ENCODE measurements around the gene PDE6C.

Gene PDE6C

DNA sequence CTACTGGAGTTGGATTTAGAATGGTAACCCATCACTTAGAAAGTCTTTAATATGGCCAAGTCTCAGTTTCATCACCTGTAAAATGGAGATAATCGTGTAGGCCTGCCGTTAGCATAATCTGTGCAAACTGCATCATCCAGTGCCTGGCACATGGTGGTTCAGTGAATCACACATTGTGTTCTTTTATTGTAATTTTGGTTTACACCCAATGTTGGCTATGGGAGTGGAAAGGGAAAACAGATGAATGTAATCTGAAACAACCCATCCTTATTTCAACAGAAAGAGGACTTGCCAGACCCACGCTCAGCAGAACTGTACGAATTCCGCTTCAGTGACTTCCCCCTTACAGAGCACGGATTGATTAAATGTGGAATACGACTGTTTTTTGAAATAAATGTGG is 27.5 kb downstream of the PDE6C start:
- no peak overlapping the region for H3K4me3 ChIP-seq (ENCODE audit: low read depth, low read length)
- TF ChIP-seq, protein P1, sequence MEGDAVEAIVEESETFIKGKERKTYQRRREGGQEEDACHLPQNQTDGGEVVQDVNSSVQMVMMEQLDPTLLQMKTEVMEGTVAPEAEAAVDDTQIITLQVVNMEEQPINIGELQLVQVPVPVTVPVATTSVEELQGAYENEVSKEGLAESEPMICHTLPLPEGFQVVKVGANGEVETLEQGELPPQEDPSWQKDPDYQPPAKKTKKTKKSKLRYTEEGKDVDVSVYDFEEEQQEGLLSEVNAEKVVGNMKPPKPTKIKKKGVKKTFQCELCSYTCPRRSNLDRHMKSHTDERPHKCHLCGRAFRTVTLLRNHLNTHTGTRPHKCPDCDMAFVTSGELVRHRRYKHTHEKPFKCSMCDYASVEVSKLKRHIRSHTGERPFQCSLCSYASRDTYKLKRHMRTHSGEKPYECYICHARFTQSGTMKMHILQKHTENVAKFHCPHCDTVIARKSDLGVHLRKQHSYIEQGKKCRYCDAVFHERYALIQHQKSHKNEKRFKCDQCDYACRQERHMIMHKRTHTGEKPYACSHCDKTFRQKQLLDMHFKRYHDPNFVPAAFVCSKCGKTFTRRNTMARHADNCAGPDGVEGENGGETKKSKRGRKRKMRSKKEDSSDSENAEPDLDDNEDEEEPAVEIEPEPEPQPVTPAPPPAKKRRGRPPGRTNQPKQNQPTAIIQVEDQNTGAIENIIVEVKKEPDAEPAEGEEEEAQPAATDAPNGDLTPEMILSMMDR (IDR thresholded peaks at IDR 0.05; ENCODE audit: low read depth, low read length): no peak

DNA sequence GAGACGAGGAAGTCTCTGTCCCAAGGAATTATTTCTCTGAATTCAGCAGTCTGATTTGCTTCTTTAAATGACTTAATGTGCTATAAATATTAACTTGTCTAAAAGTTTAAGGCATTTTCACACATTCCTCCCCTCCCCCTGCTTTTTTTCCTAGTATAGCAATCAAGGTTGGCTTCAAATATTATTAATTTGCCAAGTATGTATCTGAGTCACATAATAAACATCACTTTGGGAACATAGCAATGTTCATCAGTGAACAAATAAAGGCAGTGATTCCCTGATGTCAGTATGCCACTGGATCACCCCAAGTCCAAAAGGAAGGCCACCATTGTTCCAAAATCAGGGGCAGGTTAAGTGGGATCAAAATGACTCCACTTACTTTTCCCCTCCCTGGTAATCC is 40.5 kb downstream of the PDE6C start:
- no peak overlapping the region for H3K4me3 ChIP-seq (ENCODE audit: low read depth, low read length)
- TF ChIP-seq, protein P1 (IDR thresholded peaks at IDR 0.05; ENCODE audit: low read depth, low read length): no peak

DNA sequence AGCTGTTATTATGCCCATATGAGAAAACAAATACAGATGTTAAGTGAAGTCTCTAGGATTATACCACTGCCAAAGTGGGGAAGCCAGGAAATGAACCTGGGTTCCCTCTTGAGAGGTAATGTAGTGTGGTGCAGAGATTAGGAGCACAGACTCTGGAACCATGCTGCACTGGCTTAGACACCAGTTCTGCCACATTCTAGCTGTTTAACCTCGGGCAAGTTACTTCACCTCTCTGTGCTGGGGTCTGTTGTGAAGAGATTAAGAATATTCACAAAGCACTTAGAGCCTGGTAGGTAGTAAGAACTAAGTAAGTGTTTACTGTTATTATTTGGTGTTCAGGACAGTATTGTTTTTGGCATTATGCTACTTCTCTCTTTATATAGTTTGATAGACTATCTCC is 41.9 kb downstream of the PDE6C start:
- TF ChIP-seq, protein P1 (IDR thresholded peaks at IDR 0.05; ENCODE audit: low read depth, low read length): no peak

DNA sequence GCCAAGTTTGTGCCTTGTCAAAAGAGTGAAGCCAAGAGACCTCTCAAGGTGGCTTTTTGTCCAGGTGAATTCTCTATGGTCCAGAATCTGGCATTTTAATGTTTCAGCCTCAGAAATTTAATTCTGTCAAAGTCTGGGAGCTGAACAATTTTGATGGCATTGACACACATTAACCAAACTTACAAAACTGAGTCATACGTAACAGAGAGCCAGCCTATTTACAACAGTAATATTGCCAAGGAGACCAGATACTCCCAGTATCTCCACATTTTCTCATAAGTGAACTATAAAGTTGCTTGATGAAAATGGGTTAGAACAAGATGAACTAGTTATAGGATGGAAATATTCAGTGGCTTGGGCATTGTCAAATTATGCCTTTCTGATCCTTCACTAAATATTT is 43.8 kb downstream of the PDE6C start:
- TF ChIP-seq, protein P1 (IDR thresholded peaks at IDR 0.05; ENCODE audit: low read depth, low read length): no peak
- H3K4me3 ChIP-seq (ENCODE audit: low read depth, low read length): no peak overlapping the region

More for the DNA sequence above, 41.9 kb downstream of the PDE6C start:
- no peak overlapping the region for H3K4me3 ChIP-seq (ENCODE audit: low read depth, low read length)

DNA sequence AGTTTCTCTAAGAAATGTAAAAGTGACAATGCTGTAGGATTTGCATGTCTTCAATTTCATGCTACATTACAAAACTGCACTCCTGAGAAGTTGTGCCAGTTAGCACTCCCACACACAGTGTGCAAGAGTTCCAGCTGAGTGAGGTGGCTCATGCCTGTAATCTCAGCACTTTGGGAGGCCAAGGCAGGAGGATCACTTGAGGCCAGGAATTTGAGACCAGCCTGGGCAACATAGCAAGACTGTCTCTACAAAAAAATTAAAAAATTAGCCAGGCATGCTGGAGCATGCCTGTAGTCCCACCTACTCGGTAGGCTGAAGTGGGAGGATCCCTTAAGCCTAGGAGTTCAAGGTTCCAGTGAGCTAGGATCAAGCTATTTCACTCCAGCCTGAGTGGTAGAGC is 45.4 kb downstream of the PDE6C start:
- TF ChIP-seq, protein P1 (IDR thresholded peaks at IDR 0.05; ENCODE audit: low read depth, low read length): no peak
- H3K4me3 ChIP-seq (ENCODE audit: low read depth, low read length): no peak overlapping the region

DNA sequence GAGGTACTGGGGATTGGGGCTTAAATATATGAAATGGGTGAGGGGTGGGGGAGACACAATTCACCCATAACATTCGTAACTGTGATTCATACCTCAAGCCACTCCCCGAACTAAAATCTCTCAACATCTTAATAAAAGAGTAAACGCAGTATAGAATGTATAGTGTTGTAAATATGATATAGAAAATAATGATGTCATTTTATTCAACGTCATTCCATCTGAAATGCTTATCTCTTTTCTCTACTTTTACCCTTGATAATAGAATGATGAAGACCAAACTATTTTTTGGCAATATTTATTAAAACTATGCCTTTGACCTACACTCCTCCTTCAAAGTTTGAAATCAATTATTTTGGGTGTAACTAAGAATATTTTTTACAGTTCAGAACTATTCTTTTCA is 53.7 kb downstream of the PDE6C start:
- TF ChIP-seq, protein P1 (IDR thresholded peaks at IDR 0.05; ENCODE audit: low read depth, low read length): no peak
- no peak overlapping the region for H3K4me3 ChIP-seq (ENCODE audit: low read depth, low read length)

DNA sequence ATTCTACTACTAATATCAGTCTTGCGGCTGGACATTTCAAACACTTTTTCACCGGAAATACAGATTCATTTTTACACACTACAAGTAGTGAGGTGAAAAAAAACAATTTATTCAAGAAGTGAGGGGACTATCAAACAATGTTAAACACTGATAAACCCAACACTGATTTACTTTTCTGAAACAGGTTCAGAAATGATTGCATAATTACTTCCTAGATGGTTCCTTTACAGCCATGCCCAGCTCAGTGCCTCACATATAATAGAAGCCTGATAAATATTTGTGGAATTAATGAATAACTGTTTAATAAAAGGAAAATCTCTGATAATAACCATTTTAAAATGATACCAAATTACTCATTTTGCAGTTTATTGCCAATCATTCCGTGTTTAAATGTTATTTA is 55.5 kb downstream of the PDE6C start:
- TF ChIP-seq, protein P1 (IDR thresholded peaks at IDR 0.05; ENCODE audit: low read depth, low read length): no peak
- H3K4me3 ChIP-seq (ENCODE audit: low read depth, low read length): no peak overlapping the region
